PFSK-1 (cell line): ENCODE results near the gene CLCA1.

ENCODE experiments used
- FOXP2 ChIP-seq: optimal IDR thresholded peaks from 2 replicates; pipeline ENCODE3; 2011; ENCODE audit warnings: borderline replicate concordance, control low read depth, inconsistent platforms; ENCODE audit not compliant: insufficient read depth; ENCODE audit errors: extremely low read length, extremely low read depth
- SIN3A ChIP-seq: IDR thresholded peaks from 2 replicates; pipeline ENCODE4 v1.6.1; 2012; ENCODE audit warnings: mild to moderate bottlenecking, low read length, moderate library complexity, borderline replicate concordance; ENCODE audit not compliant: insufficient read depth

GRCh38 chr1:86508583-86508969, 39.8 kb downstream of the CLCA1 start:
- no peak for TF ChIP-seq SIN3A
- no peak for TF ChIP-seq FOXP2
